Natural killer cell (primary cell): ENCODE data around the gene SLF1. TPM values are rescaled to one million over a fixed set of nuclear protein-coding genes. Genes with fewer than 3 reads are reported as not detected.

Experiments used
- ATAC-seq, 3 donors: fragments of 150-1000 bp in 2 of 3; fragments of 200-7000 bp in 1 of 3; cut with Tn5 transposase; 1 replicate in 1 of 3; 2 replicates in 2 of 3; pipeline ENCODE4 v1.10.0; 2021; ENCODE audit warnings: mild to moderate bottlenecking in 2 of 3, moderate library complexity in 2 of 3
- DNase-seq, 2 donors: peaks; one replicate each; pipeline versions ENCODE4 v3.0.0 to v3.0.0-alpha.2; 2013 to 2021; ENCODE audit warnings: mixed read lengths in 1 of 2
- H3K27ac ChIP-seq: one replicate; pipeline ENCODE4 v1.5.1; 2013; ENCODE audit warnings: mild to moderate bottlenecking, low read length
- H3K27me3 ChIP-seq: one replicate; pipeline ENCODE4 v1.6.1; 2013; ENCODE audit warnings: low read length; ENCODE audit not compliant: control insufficient read depth, insufficient read depth
- H3K36me3 ChIP-seq: one replicate; pipeline ENCODE4 v1.6.1; 2013; ENCODE audit warnings: low read length; ENCODE audit not compliant: control insufficient read depth, insufficient read depth
- H3K4me1 ChIP-seq: one replicate; pipeline ENCODE4 v1.6.1; 2013; ENCODE audit warnings: low read length; ENCODE audit not compliant: control insufficient read depth, insufficient read depth
- H3K4me3 ChIP-seq: one replicate; pipeline ENCODE4 v1.5.1; 2013; ENCODE audit warnings: low read length
- H3K9me3 ChIP-seq: one replicate; pipeline ENCODE4 v1.6.1; 2013; ENCODE audit warnings: low read length; ENCODE audit not compliant: control insufficient read depth, insufficient read depth
- H3K27ac Mint-ChIP-seq, 2 donors: one replicate each; pipeline ENCODE4 v1.8.0; 2022; ENCODE audit warnings: mild to moderate bottlenecking in 2 of 2, mixed read lengths in 2 of 2, moderate library complexity in 1 of 2
- H3K27me3 Mint-ChIP-seq, 2 donors: one replicate each; pipeline ENCODE4 v1.8.0; 2022; ENCODE audit warnings: low read depth in 2 of 2, mixed read lengths in 2 of 2
- H3K36me3 Mint-ChIP-seq: one replicate; pipeline ENCODE4 v1.8.0; 2022; ENCODE audit warnings: mixed read lengths
- H3K4me1 Mint-ChIP-seq, 2 donors: one replicate each; pipeline ENCODE4 v1.8.0; 2022; ENCODE audit warnings: mixed read lengths in 2 of 2
- H3K4me3 Mint-ChIP-seq: one replicate; pipeline ENCODE4 v1.8.0; 2022; ENCODE audit warnings: mild to moderate bottlenecking, moderate library complexity, mixed read lengths
- H3K9me3 Mint-ChIP-seq, 2 donors: one replicate each; pipeline ENCODE4 v1.8.0; 2022; ENCODE audit warnings: mixed read lengths in 2 of 2
- CTCF ChIP-seq: fragments of 200-600 bp; IDR thresholded peaks from one replicate; pipeline ENCODE4 v1.8.0; 2022; ENCODE audit warnings: antibody characterized with exemption
- WGBS: methylation state at CpG from one replicate; pipeline ENCODE4 v1.1.7; 2013; ENCODE audit warnings: missing lambda C conversion rate; ENCODE audit not compliant: insufficient coverage; 5-methylcytosine and 5-hydroxymethylcytosine counted together
- intact Hi-C: fragments of 100-400 bp; cut with micrococcal nuclease; formaldehyde crosslinking; loops from one replicate; pipeline ENCODE4 v1.14.2; 2022
- total RNA-seq, 4 donors: library from RNA; stranded (reverse); fragments of 120-200 nt in 1 of 4; gene quantifications; one replicate each; pipeline versions ENCODE4 v1.2.3 to v1.2.4, GENCODE V29; 2013 to 2022

The SLF1 gene
- total RNA-seq, 3 donors from 2014 or later (not counting 1 experiment from before 2014, with no cell fraction given): 9.5 to 17.2 (median 11.0) TPM

- no peaks in the 10 kb centered on the region for H3K36me3 Mint-ChIP-seq
- ATAC-seq: no peak
- H3K4me1 Mint-ChIP-seq: peaks cover 14 to 18% of the 10 kb centered on the region in 2 donors
- no peak overlapping the region for H3K27ac ChIP-seq
- H3K4me1 ChIP-seq: peaks cover 8% of the 10 kb centered on the region
- no peaks in the 10 kb centered on the region for H3K9me3 ChIP-seq
- 93% methylated on average over 2 of the region's 2 CpGs for WGBS
- H3K27ac Mint-ChIP-seq: no peak overlapping the region
- no peak for DNase-seq
- intact Hi-C loops: no loop called here
- H3K9me3 Mint-ChIP-seq: no peaks in the 10 kb centered on the region
- no peak overlapping the region for H3K4me3 Mint-ChIP-seq
- TF ChIP-seq CTCF: no peak
- no peaks in the 10 kb centered on the region for H3K27me3 ChIP-seq
- H3K36me3 ChIP-seq: no peaks in the 10 kb centered on the region
- no peak overlapping the region for H3K4me3 ChIP-seq
- no peaks in the 10 kb centered on the region for H3K27me3 Mint-ChIP-seq
These were observed 4.2 kb upstream of the SLF1 start for GRCh38 chr5:94614156-94614805.

GRCh38 chr5:94615862-94616261 is 2.6 kb upstream of the SLF1 start:
- no peaks in the 10 kb centered on the region for H3K36me3 ChIP-seq
- H3K4me1 Mint-ChIP-seq: peaks cover 17 to 25% of the 10 kb centered on the region in 2 donors
- WGBS: 100% methylated on average over 3 of the region's 3 CpGs
- no peak overlapping the region for H3K4me3 Mint-ChIP-seq
- DNase-seq: no peak
- TF ChIP-seq CTCF: no peak
- no peak overlapping the region for H3K27ac Mint-ChIP-seq
- no peaks in the 10 kb centered on the region for H3K27me3 Mint-ChIP-seq
- no peaks in the 10 kb centered on the region for H3K9me3 Mint-ChIP-seq
- no peaks in the 10 kb centered on the region for H3K9me3 ChIP-seq
- intact Hi-C loops: no loop called here
- no peaks in the 10 kb centered on the region for H3K36me3 Mint-ChIP-seq
- no peak overlapping the region for H3K4me3 ChIP-seq
- ATAC-seq: no peak
- H3K4me1 ChIP-seq: peaks cover 11% of the 10 kb centered on the region
- H3K27ac ChIP-seq: no peak overlapping the region
- H3K27me3 ChIP-seq: no peaks in the 10 kb centered on the region

GRCh38 chr5:94618029-94618492 is 408 bp upstream of the SLF1 start:
- Mint-ChIP-seq H3K27ac (peak overlapping the region; percentile 88 to 90), H3K27me3 (no peaks in the 10 kb centered on the region), H3K9me3 (no peaks in the 10 kb centered on the region), H3K36me3 (no peaks in the 10 kb centered on the region), H3K4me3 (peak overlapping the region; percentile 96), H3K4me1 (peaks cover 26 to 31% of the 10 kb centered on the region in 2 donors)
- intact Hi-C loops: no loop called here
- no peaks in the 10 kb centered on the region for H3K9me3 ChIP-seq
- ATAC-seq: peak in 2 of 3 donors; percentile 14 to 34
- H3K27ac ChIP-seq: peak overlapping the region; percentile 4
- TF ChIP-seq CTCF: no peak
- under 1% methylated on average over 23 of the region's 23 CpGs for WGBS
- H3K27me3 ChIP-seq: no peaks in the 10 kb centered on the region
- H3K4me1 ChIP-seq: peaks cover 11% of the 10 kb centered on the region
- peak overlapping the region; percentile 83 for H3K4me3 ChIP-seq
- H3K36me3 ChIP-seq: no peaks in the 10 kb centered on the region
- DNase-seq: peak in 1 of 2 donors; percentile 56

- H3K36me3 ChIP-seq: no peaks in the 10 kb centered on the region
- peaks cover 26 to 31% of the 10 kb centered on the region in 2 donors for H3K4me1 Mint-ChIP-seq
- no peak for DNase-seq
- WGBS: no CpG with 5 or more reads among the region's 5 CpGs
- intact Hi-C loops: no loop called here
- no peaks in the 10 kb centered on the region for H3K27me3 Mint-ChIP-seq
- H3K4me3 ChIP-seq: no peak overlapping the region
- H3K4me1 ChIP-seq: peaks cover 11% of the 10 kb centered on the region
- H3K36me3 Mint-ChIP-seq: no peaks in the 10 kb centered on the region
- H3K4me3 Mint-ChIP-seq: peak overlapping the region; percentile 96
- H3K9me3 Mint-ChIP-seq: no peaks in the 10 kb centered on the region
- no peak for TF ChIP-seq CTCF
- no peaks in the 10 kb centered on the region for H3K9me3 ChIP-seq
- no peaks in the 10 kb centered on the region for H3K27me3 ChIP-seq
- no peak overlapping the region for H3K27ac ChIP-seq
- ATAC-seq: no peak
- peak overlapping the region in 1 of 2 donors; percentile 88 for H3K27ac Mint-ChIP-seq
These were observed 1.8 kb downstream of the SLF1 start for GRCh38 chr5:94620256-94620655.
